ENCODE measurements around the gene TBCA.

TBCA gene

GRCh38 chr5:77774981-77775789, 954 bp downstream of the TBCA start:
- DNase-seq (ENCODE audit: low read depth), result no peak
- no peak for TF ChIP-seq CTCF (IDR thresholded peaks at IDR 0.05; ENCODE audit: insufficient read depth, low read depth, low read length, missing control alignments)
- peak overlapping the region; percentile 85 for H3K4me3 ChIP-seq (ENCODE audit: low read length)

GRCh38 chr5:77773734-77774280, 2.3 kb downstream of the TBCA start:
- no peak overlapping the region for H3K4me3 ChIP-seq (ENCODE audit: low read length)
- TF ChIP-seq CTCF (IDR thresholded peaks at IDR 0.05; ENCODE audit: insufficient read depth, low read depth, low read length, missing control alignments), result no peak
- DNase-seq (ENCODE audit: low read depth), result no peak

GRCh38 chr5:77772729-77773128, 3.4 kb downstream of the TBCA start:
- no peak overlapping the region for H3K4me3 ChIP-seq (ENCODE audit: low read length)
- DNase-seq (ENCODE audit: low read depth), result no peak
- TF ChIP-seq CTCF (IDR thresholded peaks at IDR 0.05; ENCODE audit: insufficient read depth, low read depth, low read length, missing control alignments), result no peak

- peak; percentile 14 for DNase-seq (ENCODE audit: low read depth)
- TF ChIP-seq CTCF (IDR thresholded peaks at IDR 0.05; ENCODE audit: insufficient read depth, low read depth, low read length, missing control alignments), result no peak
- no peak overlapping the region for H3K4me3 ChIP-seq (ENCODE audit: low read length)
Observed at GRCh38 chr5:77771452-77771851, 4.7 kb downstream of the TBCA start.

GRCh38 chr5:77770293-77771005, 5.7 kb downstream of the TBCA start:
- DNase-seq (ENCODE audit: low read depth), result peak; percentile 52
- TF ChIP-seq CTCF (IDR thresholded peaks at IDR 0.05; ENCODE audit: insufficient read depth, low read depth, low read length, missing control alignments), result no peak
- no peak overlapping the region for H3K4me3 ChIP-seq (ENCODE audit: low read length)

GRCh38 chr5:77768978-77769377, 7.2 kb downstream of the TBCA start:
- H3K4me3 ChIP-seq (ENCODE audit: low read length), result no peak overlapping the region
- no peak for TF ChIP-seq CTCF (IDR thresholded peaks at IDR 0.05; ENCODE audit: insufficient read depth, low read depth, low read length, missing control alignments)
- DNase-seq (ENCODE audit: low read depth), result no peak

Data from epithelial cell of esophagus (primary cell).